Activated naive CD8-positive, alpha-beta T cell treated with anti-CD3 and anti-CD28 coated beads for 36 hours (primary cell): ENCODE measurements around the gene CCDC88C. TPM values are rescaled to one million over a fixed set of nuclear protein-coding genes. Genes with fewer than 3 reads are reported as not detected.

Experiments
- DNase-seq: peaks from one replicate; pipeline ENCODE4 v3.0.0; 2021
- H3K27ac Mint-ChIP-seq: one replicate; pipeline ENCODE4 v1.8.0; 2022; ENCODE audit warnings: mild to moderate bottlenecking, moderate library complexity, mixed read lengths
- H3K27me3 Mint-ChIP-seq: one replicate; pipeline ENCODE4 v1.8.0; 2022; ENCODE audit warnings: mild to moderate bottlenecking, mixed read lengths
- H3K36me3 Mint-ChIP-seq: one replicate; pipeline ENCODE4 v1.8.0; 2021; ENCODE audit warnings: mild to moderate bottlenecking, mixed read lengths
- H3K4me1 Mint-ChIP-seq: one replicate; pipeline ENCODE4 v1.8.0; 2021; ENCODE audit warnings: mixed read lengths
- H3K4me3 Mint-ChIP-seq: one replicate; pipeline ENCODE4 v1.8.0; 2022; ENCODE audit warnings: mild to moderate bottlenecking, moderate library complexity, mixed read lengths
- H3K9me3 Mint-ChIP-seq: one replicate; pipeline ENCODE4 v1.8.0; 2022; ENCODE audit warnings: mixed read lengths
- total RNA-seq, 2 experiments: library from RNA; stranded (reverse); gene quantifications; one replicate each; pipeline ENCODE4 v1.2.3, GENCODE V29; 2021

CCDC88C gene
- total RNA-seq, 2 experiments from 2014 or later: 55.1 to 56.7 TPM

- no peaks in the 10 kb centered on the region for H3K27me3 Mint-ChIP-seq
- DNase-seq: no peak
- peaks cover 17% of the 10 kb centered on the region for H3K36me3 Mint-ChIP-seq
- peaks cover 70% of the 10 kb centered on the region for H3K4me1 Mint-ChIP-seq
- no peaks in the 10 kb centered on the region for H3K9me3 Mint-ChIP-seq
- no peak overlapping the region for H3K4me3 Mint-ChIP-seq
- H3K27ac Mint-ChIP-seq: no peak overlapping the region
Measured at GRCh38 chr14:91360490-91361232, 57.0 kb downstream of the CCDC88C start.

DNA sequence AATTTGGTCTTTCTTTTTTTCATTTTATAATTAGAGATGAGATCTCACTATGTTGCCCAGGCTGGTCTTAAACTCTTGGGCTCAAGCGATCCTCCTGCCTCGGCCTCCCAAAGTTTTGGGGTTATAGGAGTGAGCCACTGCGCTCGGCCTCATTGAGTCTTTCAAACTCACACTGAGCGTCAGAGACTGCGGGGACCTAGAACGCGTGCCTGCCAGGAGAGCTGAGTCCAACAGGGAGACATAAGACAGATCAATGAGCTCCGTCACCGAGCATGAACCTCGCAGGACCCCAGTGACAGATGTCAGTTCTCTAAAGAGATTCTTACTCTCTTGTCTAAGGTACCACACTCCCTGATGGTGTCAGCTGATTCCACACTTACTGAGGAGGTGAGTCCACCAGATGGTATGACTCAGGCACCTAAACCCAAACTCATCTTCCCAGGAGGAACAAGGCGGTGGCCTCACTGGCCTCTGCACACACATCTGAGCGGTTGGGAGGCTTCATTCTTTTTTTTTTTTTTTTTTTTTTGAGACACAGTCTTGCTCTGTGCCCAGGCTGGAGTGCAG, 58.9 kb downstream of the CCDC88C start:
- Mint-ChIP-seq H3K9me3 (no peaks in the 10 kb centered on the region), H3K4me1 (peaks cover 74% of the 10 kb centered on the region), H3K27me3 (no peaks in the 10 kb centered on the region)

GRCh38 chr14:91358025-91358319, 59.6 kb downstream of the CCDC88C start:
- DNase-seq: no peak
- H3K36me3 Mint-ChIP-seq: peaks cover 30% of the 10 kb centered on the region
- no peak overlapping the region for H3K4me3 Mint-ChIP-seq
- peaks cover 79% of the 10 kb centered on the region for H3K4me1 Mint-ChIP-seq
- no peaks in the 10 kb centered on the region for H3K9me3 Mint-ChIP-seq
- no peak overlapping the region for H3K27ac Mint-ChIP-seq
- H3K27me3 Mint-ChIP-seq: no peaks in the 10 kb centered on the region

More for the DNA sequence above, 58.9 kb downstream of the CCDC88C start:
- no peak for DNase-seq
- H3K27ac Mint-ChIP-seq: peak overlapping the region; percentile 16
- H3K36me3 Mint-ChIP-seq: peaks cover 30% of the 10 kb centered on the region
- no peak overlapping the region for H3K4me3 Mint-ChIP-seq

- Mint-ChIP-seq H3K9me3 (no peaks in the 10 kb centered on the region), H3K4me3 (no peak overlapping the region), H3K27ac (no peak overlapping the region), H3K36me3 (peaks cover 30% of the 10 kb centered on the region), H3K4me1 (peaks cover 79% of the 10 kb centered on the region), H3K27me3 (no peaks in the 10 kb centered on the region)
- DNase-seq: no peak
Measured at GRCh38 chr14:91357272-91358024, 60.2 kb downstream of the CCDC88C start.

DNA sequence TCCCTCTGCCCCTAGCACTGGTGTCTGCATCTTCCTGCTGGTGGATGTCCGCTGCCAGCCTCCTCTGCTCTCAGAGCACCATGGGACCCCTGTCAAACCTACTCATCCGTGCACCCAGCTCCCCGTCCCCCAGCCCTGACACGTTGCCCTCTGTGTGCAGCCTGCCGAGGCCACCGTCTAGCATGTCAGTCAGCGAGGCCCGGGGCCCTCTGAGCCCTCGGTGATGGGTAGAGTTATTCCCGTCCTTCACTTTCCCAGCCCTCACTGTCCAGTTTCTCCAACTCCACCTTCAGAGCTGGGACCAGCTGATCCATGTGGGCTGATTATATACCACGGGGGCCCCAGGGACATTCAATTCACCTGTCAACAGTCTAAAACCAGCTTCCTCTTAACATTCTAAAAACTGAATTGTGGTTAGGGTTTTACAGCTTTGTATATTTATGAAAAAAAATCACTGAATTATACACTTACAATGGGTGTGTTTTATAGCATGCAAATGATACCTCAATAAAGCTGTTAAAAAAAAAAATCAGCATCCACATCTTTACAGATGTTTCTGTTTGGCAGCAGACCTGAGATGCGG, 61.3 kb downstream of the CCDC88C start:
- Mint-ChIP-seq H3K4me1 (peaks cover 83% of the 10 kb centered on the region), H3K36me3 (peaks cover 28% of the 10 kb centered on the region), H3K27me3 (no peaks in the 10 kb centered on the region), H3K4me3 (peak overlapping the region; percentile 65), H3K9me3 (no peaks in the 10 kb centered on the region), H3K27ac (peak overlapping the region; percentile 83)
- DNase-seq: no peak

- H3K9me3 Mint-ChIP-seq: no peaks in the 10 kb centered on the region
- peaks cover 91% of the 10 kb centered on the region for H3K4me1 Mint-ChIP-seq
- H3K4me3 Mint-ChIP-seq: peak overlapping the region; percentile 65
- DNase-seq: peak; percentile 64
- H3K27me3 Mint-ChIP-seq: no peaks in the 10 kb centered on the region
- H3K36me3 Mint-ChIP-seq: peaks cover 31% of the 10 kb centered on the region
- peak overlapping the region; percentile 83 for H3K27ac Mint-ChIP-seq
Measured at GRCh38 chr14:91354979-91355685, 62.5 kb downstream of the CCDC88C start.

DNA sequence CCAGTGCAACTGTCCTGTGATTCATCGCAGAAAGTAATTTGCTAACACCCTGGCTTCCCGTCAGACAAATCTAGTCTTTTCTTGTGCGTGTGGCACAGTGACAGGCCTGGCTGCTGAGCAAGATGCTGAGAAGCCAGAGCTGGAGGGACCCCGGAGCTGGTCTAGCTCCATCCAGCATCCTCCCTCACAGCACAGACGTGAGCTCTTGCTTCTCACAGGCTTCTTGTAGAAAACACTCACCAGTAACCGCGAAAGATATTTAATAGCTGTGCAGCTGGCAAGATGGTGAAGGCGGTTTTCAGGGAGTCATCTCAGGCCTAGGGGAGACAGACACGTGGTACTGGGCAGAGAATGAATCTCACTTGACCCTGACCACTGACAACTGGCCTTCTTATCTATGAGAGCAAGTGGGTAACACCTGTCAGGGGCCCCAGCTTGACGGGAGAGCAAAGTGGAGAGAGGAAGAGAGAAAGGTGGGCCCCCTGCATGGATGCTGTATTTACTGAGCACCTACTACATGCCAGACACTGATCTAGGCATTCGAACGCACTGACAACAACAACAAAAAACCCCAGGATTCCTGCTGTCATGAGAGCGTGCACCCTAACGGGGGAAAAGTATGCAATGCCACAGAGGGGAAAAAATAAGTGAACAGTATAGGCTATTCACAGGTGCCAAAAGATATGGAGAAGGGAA, 63.3 kb downstream of the CCDC88C start:
- Mint-ChIP-seq H3K4me3 (peak overlapping the region; percentile 4), H3K27ac (peak overlapping the region; percentile 83), H3K27me3 (no peaks in the 10 kb centered on the region), H3K4me1 (peaks cover 93% of the 10 kb centered on the region), H3K36me3 (peaks cover 31% of the 10 kb centered on the region), H3K9me3 (no peaks in the 10 kb centered on the region)
- DNase-seq: no peak

DNA sequence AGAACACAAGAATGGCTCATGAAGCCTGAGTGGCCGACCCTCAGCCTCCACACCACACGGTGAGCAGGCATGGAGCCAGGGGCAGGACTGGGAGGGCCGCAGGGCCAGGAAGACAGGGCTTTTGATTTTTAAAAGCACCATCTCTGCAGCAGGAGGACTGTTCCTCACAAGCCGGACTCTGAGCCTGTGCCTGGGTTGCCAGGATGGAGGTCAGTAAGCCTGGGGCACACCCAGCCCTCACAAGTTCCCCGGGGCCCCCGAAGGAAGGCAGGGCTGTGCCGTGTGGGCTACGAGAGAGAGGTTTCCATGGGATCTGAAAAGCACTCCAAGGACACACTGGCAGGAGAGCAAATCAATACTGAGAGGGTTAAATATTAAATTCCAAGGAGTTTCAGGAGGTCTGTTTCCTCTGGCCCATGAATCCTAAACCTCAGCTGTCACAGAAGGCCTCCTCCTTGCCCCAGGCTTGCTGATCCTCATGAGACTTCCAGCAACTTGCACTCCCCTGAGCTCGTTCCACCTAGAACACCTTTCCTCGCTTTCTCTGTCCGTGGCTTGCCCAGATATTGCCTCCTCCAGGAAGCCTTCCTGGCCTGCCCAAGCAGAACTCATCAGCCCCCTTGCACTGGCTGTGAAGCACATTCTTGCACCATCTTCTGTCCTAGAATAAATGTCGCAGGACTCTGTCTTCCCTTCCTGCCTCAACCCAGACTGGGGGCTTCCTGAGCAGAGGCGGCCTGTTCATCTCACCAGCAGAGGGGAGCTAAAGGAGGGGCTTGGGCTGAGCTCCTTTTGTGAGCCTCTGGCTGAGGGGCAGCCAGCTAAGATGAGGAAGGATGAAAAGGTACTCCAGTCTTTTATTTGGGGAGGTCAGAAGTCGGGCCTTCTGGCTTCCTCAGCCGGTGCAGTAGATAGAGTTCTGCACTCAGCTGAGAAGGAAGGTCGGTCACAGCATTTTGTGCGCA, 64.6 kb downstream of the CCDC88C start:
- Mint-ChIP-seq H3K4me1 (peaks cover 94% of the 10 kb centered on the region), H3K27ac (peak overlapping the region; percentile 43), H3K36me3 (peaks cover 30% of the 10 kb centered on the region), H3K27me3 (no peaks in the 10 kb centered on the region), H3K9me3 (no peaks in the 10 kb centered on the region), H3K4me3 (no peak overlapping the region)
- DNase-seq: no peak

- DNase-seq: no peak
- H3K27ac Mint-ChIP-seq: peak overlapping the region; percentile 94
- H3K4me3 Mint-ChIP-seq: peak overlapping the region; percentile 38
- peaks cover 90% of the 10 kb centered on the region for H3K4me1 Mint-ChIP-seq
- peaks cover 28% of the 10 kb centered on the region for H3K36me3 Mint-ChIP-seq
- H3K27me3 Mint-ChIP-seq: no peaks in the 10 kb centered on the region
- H3K9me3 Mint-ChIP-seq: no peaks in the 10 kb centered on the region
Measured at GRCh38 chr14:91352053-91352452, 65.6 kb downstream of the CCDC88C start.

GRCh38 chr14:91351512-91351862, 66.1 kb downstream of the CCDC88C start:
- peak overlapping the region; percentile 74 for H3K4me3 Mint-ChIP-seq
- no peaks in the 10 kb centered on the region for H3K27me3 Mint-ChIP-seq
- no peak for DNase-seq
- H3K27ac Mint-ChIP-seq: peak overlapping the region; percentile 94
- no peaks in the 10 kb centered on the region for H3K9me3 Mint-ChIP-seq
- peaks cover 90% of the 10 kb centered on the region for H3K4me1 Mint-ChIP-seq
- H3K36me3 Mint-ChIP-seq: peaks cover 33% of the 10 kb centered on the region

DNA sequence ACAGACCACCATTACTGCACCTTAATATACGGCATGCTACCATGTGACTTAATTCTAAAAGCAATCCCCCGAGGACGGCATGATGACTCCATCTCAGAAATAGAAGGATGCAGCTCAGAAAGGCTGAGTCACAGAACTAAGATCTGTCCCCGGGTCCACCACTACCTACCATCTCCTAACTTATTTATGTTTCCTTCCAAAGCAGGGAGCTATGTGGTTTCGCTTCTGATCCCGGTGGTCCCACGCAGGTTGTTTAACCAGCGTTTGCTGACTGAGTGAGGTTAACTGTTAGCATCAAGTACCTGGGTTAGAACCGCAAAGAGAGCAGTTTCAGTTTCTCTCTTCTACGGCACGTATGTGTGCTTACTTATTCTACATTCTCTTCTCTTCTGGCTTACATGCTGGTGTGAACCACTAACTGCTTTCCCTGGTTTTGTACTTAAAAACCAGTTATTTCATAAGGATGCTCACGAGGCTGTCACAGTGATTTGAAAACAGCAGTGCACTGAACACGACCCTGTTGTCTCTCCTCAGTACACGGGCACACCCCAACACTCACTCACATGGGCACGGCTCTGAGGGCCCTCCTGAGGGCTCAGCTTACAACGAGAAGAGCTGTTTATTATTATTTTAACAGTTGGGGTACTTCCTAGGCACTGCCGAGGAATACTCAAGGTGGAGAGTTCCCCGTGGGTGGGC, 66.7 kb downstream of the CCDC88C start:
- H3K36me3 Mint-ChIP-seq: peaks cover 33% of the 10 kb centered on the region
- DNase-seq: peak; percentile 79
- H3K27ac Mint-ChIP-seq: peak overlapping the region; percentile 94
- peak overlapping the region; percentile 74 for H3K4me3 Mint-ChIP-seq
- peaks cover 90% of the 10 kb centered on the region for H3K4me1 Mint-ChIP-seq
- no peaks in the 10 kb centered on the region for H3K27me3 Mint-ChIP-seq
- H3K9me3 Mint-ChIP-seq: no peaks in the 10 kb centered on the region

DNA sequence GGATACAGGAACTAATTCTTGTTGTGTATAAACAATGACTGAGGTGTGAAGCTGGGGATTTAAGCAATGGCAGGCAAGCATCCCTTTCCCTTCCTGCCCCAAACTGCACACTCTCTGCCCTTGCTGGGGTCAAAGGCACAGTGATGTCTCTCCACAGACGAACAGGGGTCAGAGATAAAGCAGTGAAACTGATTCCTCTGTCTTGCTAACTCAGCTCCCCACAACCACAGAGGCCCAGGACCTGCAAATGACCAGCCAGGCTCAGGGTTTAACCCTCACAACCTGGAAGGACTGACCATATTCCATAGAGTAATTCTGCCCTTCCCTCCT, 67.2 kb downstream of the CCDC88C start:
- Mint-ChIP-seq H3K36me3 (peaks cover 33% of the 10 kb centered on the region), H3K9me3 (no peaks in the 10 kb centered on the region), H3K27me3 (no peaks in the 10 kb centered on the region), H3K4me1 (peaks cover 88% of the 10 kb centered on the region), H3K4me3 (peak overlapping the region; percentile 74), H3K27ac (peak overlapping the region; percentile 94)
- DNase-seq: no peak

DNA sequence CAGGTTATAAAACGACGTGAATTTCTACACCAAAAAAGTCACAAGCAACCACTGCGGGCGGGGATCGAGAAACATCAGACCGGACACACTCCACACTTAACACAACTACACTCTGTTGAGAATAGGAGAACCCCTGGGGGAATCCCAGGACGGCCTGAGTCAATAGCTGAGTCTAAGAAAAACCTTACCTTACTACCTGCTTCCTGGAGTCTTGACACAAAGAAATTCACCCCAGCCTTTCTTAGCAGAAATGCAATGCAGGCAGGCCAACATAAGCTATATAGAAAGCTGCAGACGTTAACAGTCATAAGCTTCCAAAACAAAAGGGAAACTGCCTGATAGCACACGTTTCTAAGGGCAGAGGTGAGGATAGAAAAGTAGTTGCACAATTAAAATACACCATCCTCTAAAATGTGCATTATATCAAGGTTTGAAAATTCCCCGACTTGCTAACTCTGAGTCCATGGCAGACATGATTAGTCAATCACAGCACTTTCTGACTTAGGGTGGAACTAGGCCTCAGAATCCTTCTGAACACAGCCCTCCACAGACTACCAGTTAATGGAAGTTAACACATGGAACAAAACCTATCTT, 68.0 kb downstream of the CCDC88C start:
- H3K4me3 Mint-ChIP-seq: peak overlapping the region; percentile 15
- H3K27me3 Mint-ChIP-seq: no peaks in the 10 kb centered on the region
- H3K9me3 Mint-ChIP-seq: no peaks in the 10 kb centered on the region
- peak overlapping the region; percentile 94 for H3K27ac Mint-ChIP-seq
- peak; percentile 75 for DNase-seq
- peaks cover 30% of the 10 kb centered on the region for H3K36me3 Mint-ChIP-seq
- H3K4me1 Mint-ChIP-seq: peaks cover 83% of the 10 kb centered on the region
